Smooth muscle cell (in vitro differentiated cells): Measurements from ENCODE around the gene PCGF3. TPM values are rescaled to one million over a fixed set of nuclear protein-coding genes. Genes with fewer than 3 reads are reported as not detected.
A peak's percentile ranks its signal among the peaks of the same experiment; 100 is the strongest.

Experiments used
- DNase-seq: peaks from one replicate; lab custom pipeline; 2025; ENCODE audit not compliant: unreplicated experiment; lab: John Stamatoyannopoulos, UW
- H2AFZ ChIP-seq: fragments of 200-600 bp; sonication (generic); 2 replicates; pipeline ENCODE4 v1.6.0; 2016; ENCODE audit warnings: antibody characterized with exemption, low read depth, mild to moderate bottlenecking
- H3F3A ChIP-seq: fragments of 200-600 bp; sonication (generic); 2 replicates; pipeline ENCODE4 v1.6.0; 2017; ENCODE audit warnings: antibody characterized with exemption, low read depth
- H3K27ac ChIP-seq: fragments of 200-600 bp; sonication (generic); 2 replicates; pipeline ENCODE4 v1.5.1; 2016; ENCODE audit warnings: low read depth, mild to moderate bottlenecking
- H3K27me3 ChIP-seq: fragments of 200-600 bp; sonication (generic); 2 replicates; pipeline ENCODE4 v1.6.1; 2016; ENCODE audit warnings: low read depth, mild to moderate bottlenecking
- H3K36me3 ChIP-seq: fragments of 200-600 bp; sonication (generic); 2 replicates; pipeline ENCODE4 v1.5.1; 2016; ENCODE audit warnings: low read depth
- H3K4me1 ChIP-seq: fragments of 200-600 bp; sonication (generic); 2 replicates; pipeline ENCODE4 v1.5.1; 2016; ENCODE audit warnings: low read depth
- H3K4me2 ChIP-seq: fragments of 200-600 bp; sonication (generic); 2 replicates; pipeline ENCODE4 v1.6.0; 2016; ENCODE audit warnings: mild to moderate bottlenecking
- H3K4me3 ChIP-seq: fragments of 200-600 bp; sonication (generic); 2 replicates; pipeline ENCODE4 v1.5.1; 2016; ENCODE audit warnings: mild to moderate bottlenecking
- H3K79me2 ChIP-seq: fragments of 200-600 bp; sonication (generic); 2 replicates; pipeline ENCODE4 v1.6.0; 2016; ENCODE audit warnings: low read depth, mild to moderate bottlenecking
- H3K9ac ChIP-seq: fragments of 200-600 bp; sonication (generic); 2 replicates; pipeline ENCODE4 v1.6.0; 2016; ENCODE audit warnings: low read depth
- H3K9me3 ChIP-seq: fragments of 200-600 bp; sonication (generic); replicated peaks from 2 replicates; pipeline ENCODE4 v1.5.1; 2016; ENCODE audit warnings: low read depth
- H4K20me1 ChIP-seq: fragments of 200-600 bp; sonication (generic); 2 replicates; pipeline ENCODE4 v1.6.0; 2016; ENCODE audit warnings: low read depth
- CTCF ChIP-seq: fragments of 200-600 bp; sonication (generic); IDR thresholded peaks from 2 replicates; pipeline ENCODE4 v1.5.1; 2017; ENCODE audit warnings: borderline replicate concordance, mild to moderate bottlenecking, antibody characterized with exemption; ENCODE audit not compliant: insufficient read depth, poor library complexity, severe bottlenecking
- WGBS: methylation state at CpG from one replicate; pipeline ENCODE4 v1.1.7; 2016; ENCODE audit warnings: low lambda C conversion rate; 5-methylcytosine and 5-hydroxymethylcytosine counted together
- polyA plus RNA-seq: library from polyadenylated mRNA; unstranded; fragments of >200 nt; fragmentation: Nextera tagmentation; extraction: Ambion mirVana; gene quantifications from 2 replicates; pipeline ENCODE4 v1.2.1, GENCODE V29; 2016
- total RNA-seq: library from RNA; depleted of rRNA; stranded (reverse); fragments of >200 nt; gene quantifications from 2 replicates; pipeline ENCODE4 v1.2.3, GENCODE V29; 2014

PCGF3 gene
- total and polyA plus RNA-seq, 2 experiments from 2014 or later, result 29.6 to 45.4 TPM

DNA sequence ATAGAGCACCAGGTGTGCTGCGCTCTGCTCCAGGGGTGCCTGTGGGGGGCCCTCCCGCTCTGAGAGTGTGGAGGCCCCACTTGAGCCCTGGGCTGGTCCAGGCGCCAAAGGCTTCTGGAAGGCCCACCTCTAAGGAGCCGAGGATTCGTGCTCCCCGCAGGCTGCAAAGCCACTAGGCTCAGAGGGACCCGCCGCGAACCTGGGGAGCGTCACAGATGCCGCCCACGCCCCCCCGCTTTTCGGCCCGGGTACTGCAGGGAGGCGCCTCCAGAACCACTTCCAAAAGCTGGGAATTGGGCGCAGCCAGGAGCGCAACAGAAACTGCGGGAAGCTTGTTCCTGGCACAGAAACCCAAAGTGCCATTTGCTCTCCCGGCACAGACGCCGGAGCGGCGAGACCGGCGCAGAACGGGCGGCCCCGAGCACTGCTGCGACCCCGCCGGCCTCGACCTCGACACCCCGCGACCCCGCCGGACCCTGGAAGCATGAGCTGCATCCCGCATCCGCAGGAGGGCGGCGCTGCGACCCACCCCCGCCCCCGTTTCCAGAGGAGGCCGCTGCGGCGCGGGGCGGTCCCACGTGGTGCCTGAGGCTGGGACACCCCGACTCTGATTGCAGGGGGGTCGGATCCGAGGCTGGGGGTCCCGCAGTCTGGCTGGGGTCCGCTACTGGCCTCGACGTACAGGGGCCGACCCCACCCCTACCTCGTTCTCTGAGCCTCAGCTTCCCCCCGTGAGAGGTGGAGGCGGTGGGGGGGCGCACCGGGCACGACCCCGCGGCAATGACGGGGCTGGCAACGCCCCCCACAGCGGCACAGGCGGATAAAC, 89.5 kb downstream of the PCGF3 start:
- no peaks in the 10 kb centered on the region for H3K36me3 ChIP-seq
- H3K4me3 ChIP-seq, result peak overlapping the region; percentile 16
- H2AFZ ChIP-seq, result no peak overlapping the region
- DNase-seq, result no peak
- peaks cover 62% of the 10 kb centered on the region for H3K27me3 ChIP-seq
- no peak overlapping the region for H3K9ac ChIP-seq
- no peaks in the 10 kb centered on the region for H3K9me3 ChIP-seq
- H3K79me2 ChIP-seq, result no peaks in the 10 kb centered on the region
- H3K27ac ChIP-seq, result no peak overlapping the region
- H3F3A ChIP-seq, result no peaks in the 10 kb centered on the region
- no peak for TF ChIP-seq CTCF
- no peaks in the 10 kb centered on the region for H4K20me1 ChIP-seq
- H3K4me1 ChIP-seq, result peaks cover 5% of the 10 kb centered on the region
- H3K4me2 ChIP-seq, result peak overlapping the region; percentile 77
- WGBS, result 16% methylated on average over 62 of the region's 71 CpGs

DNA sequence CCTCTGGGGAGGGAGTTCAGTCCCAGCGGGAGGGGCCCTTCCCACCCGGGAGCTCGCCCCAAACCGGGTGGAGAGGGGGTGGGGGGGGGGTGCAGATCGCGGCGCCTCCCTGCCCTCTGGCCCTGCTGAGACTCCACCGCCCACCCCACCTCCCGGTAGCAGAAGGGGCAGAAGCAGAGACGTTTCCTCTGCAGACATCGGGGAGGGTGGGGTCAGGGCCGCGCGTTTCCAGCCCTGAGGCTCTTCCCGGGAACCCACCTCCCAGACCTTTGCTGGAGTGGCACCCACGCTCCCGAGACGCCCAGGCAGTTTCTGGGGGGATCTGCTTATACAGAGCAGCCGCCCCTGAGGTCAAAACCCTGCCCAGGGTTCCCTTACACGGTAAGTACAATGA, 90.1 kb downstream of the PCGF3 start:
- Histone ChIP-seq H3K27me3 (peaks cover 62% of the 10 kb centered on the region), H4K20me1 (no peaks in the 10 kb centered on the region), H3K9ac (no peak overlapping the region), H3K36me3 (no peaks in the 10 kb centered on the region), H3F3A (no peaks in the 10 kb centered on the region), H3K4me2 (peak overlapping the region; percentile 77), H2AFZ (no peak overlapping the region), H3K4me3 (peak overlapping the region; percentile 16), H3K79me2 (no peaks in the 10 kb centered on the region), H3K27ac (no peak overlapping the region), H3K9me3 (no peaks in the 10 kb centered on the region), H3K4me1 (peaks cover 5% of the 10 kb centered on the region)
- no peak for TF ChIP-seq CTCF
- DNase-seq, result no peak
- WGBS, result 52% methylated on average over 7 of the region's 20 CpGs

GRCh38 chr4:796206-796605, 90.6 kb downstream of the PCGF3 start:
- no peak overlapping the region for H2AFZ ChIP-seq
- H3F3A ChIP-seq, result no peaks in the 10 kb centered on the region
- H4K20me1 ChIP-seq, result no peaks in the 10 kb centered on the region
- no peaks in the 10 kb centered on the region for H3K9me3 ChIP-seq
- peaks cover 5% of the 10 kb centered on the region for H3K4me1 ChIP-seq
- H3K27me3 ChIP-seq, result peaks cover 61% of the 10 kb centered on the region
- no peaks in the 10 kb centered on the region for H3K79me2 ChIP-seq
- TF ChIP-seq CTCF, result no peak
- H3K9ac ChIP-seq, result no peak overlapping the region
- H3K4me2 ChIP-seq, result no peak overlapping the region
- no peaks in the 10 kb centered on the region for H3K36me3 ChIP-seq
- 96% methylated on average over 17 of the region's 17 CpGs for WGBS
- no peak for DNase-seq
- no peak overlapping the region for H3K27ac ChIP-seq
- no peak overlapping the region for H3K4me3 ChIP-seq

DNA sequence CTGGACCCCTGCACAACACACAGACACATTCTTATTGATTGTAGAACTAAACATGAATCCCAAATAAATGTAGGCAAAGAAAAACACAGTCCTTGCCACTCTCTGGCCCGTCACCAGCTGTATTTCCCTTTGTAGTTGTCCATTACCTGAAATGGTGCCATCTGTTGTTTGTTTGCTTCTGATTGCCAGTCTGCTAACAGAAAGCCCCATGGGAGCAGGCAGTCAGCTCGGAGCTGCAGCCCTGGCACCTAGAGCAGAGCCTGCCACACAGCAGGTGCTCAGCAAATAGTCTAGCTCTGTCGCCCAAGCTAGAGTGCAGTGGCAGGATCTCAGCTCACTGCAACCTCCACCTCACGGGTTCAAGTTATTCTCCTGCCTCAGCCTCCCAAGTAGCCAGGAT, 91.4 kb downstream of the PCGF3 start:
- Histone ChIP-seq H3K4me1 (peaks cover 5% of the 10 kb centered on the region), H3K79me2 (no peaks in the 10 kb centered on the region), H3K4me3 (no peak overlapping the region), H2AFZ (no peak overlapping the region), H3F3A (no peaks in the 10 kb centered on the region), H3K27me3 (peaks cover 52% of the 10 kb centered on the region), H3K27ac (no peak overlapping the region), H3K4me2 (no peak overlapping the region), H3K36me3 (no peaks in the 10 kb centered on the region), H3K9ac (no peak overlapping the region), H4K20me1 (no peaks in the 10 kb centered on the region), H3K9me3 (no peaks in the 10 kb centered on the region)
- no peak for TF ChIP-seq CTCF
- DNase-seq, result no peak
- WGBS, result 87% methylated on average over 4 of the region's 4 CpGs
